ENCODE measurements around the gene PCNX2. TPM values are rescaled to one million over a fixed set of nuclear protein-coding genes. Genes with fewer than 3 reads are reported as not detected.

PCNX2 gene
- total RNA-seq, 1 donor = 56.8 TPM

DNA sequence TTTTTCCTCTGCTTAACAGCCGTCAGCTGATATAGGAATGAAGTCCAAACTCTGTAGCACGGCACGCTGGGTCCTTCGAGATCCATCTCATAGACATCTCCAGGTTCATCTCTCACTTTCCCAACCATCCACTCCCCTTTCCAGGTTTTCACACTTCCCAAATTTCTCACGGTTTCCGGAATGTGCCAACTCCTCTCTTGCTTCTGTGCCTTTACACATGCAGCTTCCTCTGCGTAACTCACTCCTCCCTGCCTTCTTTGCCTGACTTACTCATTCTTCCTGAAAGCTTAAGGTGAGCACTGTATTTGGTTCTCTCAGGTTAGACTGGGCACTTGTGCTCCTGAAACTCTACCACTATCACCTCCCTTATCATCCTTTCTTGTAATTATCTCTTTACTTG lies 168.4 kb downstream of the PCNX2 start:
- H3K79me2 ChIP-seq (ENCODE audit: insufficient read depth, low read length) = no peaks in the 10 kb centered on the region
- no peaks in the 10 kb centered on the region for H3K36me3 ChIP-seq (ENCODE audit: insufficient read depth, low read length)
- no peak overlapping the region for H3K4me2 ChIP-seq (ENCODE audit: insufficient read depth, low read length)
- H3K4me1 ChIP-seq (ENCODE audit: insufficient read depth, low read length) = no peaks in the 10 kb centered on the region
- no peaks in the 10 kb centered on the region for H3K9me3 ChIP-seq (ENCODE audit: low read depth, low read length)
- H3K27ac ChIP-seq (ENCODE audit: low read depth, low read length) = no peak overlapping the region
- H3K27me3 ChIP-seq (ENCODE audit: insufficient read depth, low read length) = no peaks in the 10 kb centered on the region
- H3K4me3 ChIP-seq (ENCODE audit: insufficient read depth, low read length) = no peak overlapping the region
- H4K20me1 ChIP-seq (ENCODE audit: insufficient read depth, low read length) = no peaks in the 10 kb centered on the region
- H2AFZ ChIP-seq (ENCODE audit: low read length) = no peak overlapping the region
- DNase-seq (ENCODE audit: insufficient read length, low spot score, missing footprints) = no peak
- TF ChIP-seq, protein P1, sequence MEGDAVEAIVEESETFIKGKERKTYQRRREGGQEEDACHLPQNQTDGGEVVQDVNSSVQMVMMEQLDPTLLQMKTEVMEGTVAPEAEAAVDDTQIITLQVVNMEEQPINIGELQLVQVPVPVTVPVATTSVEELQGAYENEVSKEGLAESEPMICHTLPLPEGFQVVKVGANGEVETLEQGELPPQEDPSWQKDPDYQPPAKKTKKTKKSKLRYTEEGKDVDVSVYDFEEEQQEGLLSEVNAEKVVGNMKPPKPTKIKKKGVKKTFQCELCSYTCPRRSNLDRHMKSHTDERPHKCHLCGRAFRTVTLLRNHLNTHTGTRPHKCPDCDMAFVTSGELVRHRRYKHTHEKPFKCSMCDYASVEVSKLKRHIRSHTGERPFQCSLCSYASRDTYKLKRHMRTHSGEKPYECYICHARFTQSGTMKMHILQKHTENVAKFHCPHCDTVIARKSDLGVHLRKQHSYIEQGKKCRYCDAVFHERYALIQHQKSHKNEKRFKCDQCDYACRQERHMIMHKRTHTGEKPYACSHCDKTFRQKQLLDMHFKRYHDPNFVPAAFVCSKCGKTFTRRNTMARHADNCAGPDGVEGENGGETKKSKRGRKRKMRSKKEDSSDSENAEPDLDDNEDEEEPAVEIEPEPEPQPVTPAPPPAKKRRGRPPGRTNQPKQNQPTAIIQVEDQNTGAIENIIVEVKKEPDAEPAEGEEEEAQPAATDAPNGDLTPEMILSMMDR (IDR thresholded peaks at IDR 0.05; ENCODE audit: extremely low read depth, low read depth, low read length) = no peak

DNA sequence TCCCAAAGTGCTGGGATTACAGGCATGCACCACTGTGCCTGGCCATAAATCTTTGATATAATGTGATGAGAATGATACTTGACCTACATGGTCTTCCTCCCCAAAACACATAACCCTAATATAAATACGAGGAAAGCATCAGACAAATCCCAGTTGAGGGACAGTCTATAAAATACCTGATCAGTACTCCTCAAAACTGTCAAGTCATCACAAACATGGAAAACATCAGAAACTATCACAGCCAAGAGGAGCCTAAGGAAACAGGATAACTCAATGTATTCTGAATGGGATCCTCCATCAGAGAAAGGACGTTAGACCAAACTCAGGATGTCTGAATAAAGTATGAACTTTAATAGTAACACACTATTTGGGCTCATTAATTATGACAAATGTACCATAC lies 172.7 kb downstream of the PCNX2 start:
- no peaks in the 10 kb centered on the region for H3K79me2 ChIP-seq (ENCODE audit: insufficient read depth, low read length)
- TF ChIP-seq, protein P1 (IDR thresholded peaks at IDR 0.05; ENCODE audit: extremely low read depth, low read depth, low read length) = no peak
- no peak for DNase-seq (ENCODE audit: insufficient read length, low spot score, missing footprints)
- H3K4me2 ChIP-seq (ENCODE audit: insufficient read depth, low read length) = no peak overlapping the region
- no peak overlapping the region for H2AFZ ChIP-seq (ENCODE audit: low read length)
- H3K27me3 ChIP-seq (ENCODE audit: insufficient read depth, low read length) = no peaks in the 10 kb centered on the region
- no peak overlapping the region for H3K27ac ChIP-seq (ENCODE audit: low read depth, low read length)
- no peaks in the 10 kb centered on the region for H3K9me3 ChIP-seq (ENCODE audit: low read depth, low read length)
- H3K4me3 ChIP-seq (ENCODE audit: insufficient read depth, low read length) = no peak overlapping the region
- H4K20me1 ChIP-seq (ENCODE audit: insufficient read depth, low read length) = no peaks in the 10 kb centered on the region
- H3K4me1 ChIP-seq (ENCODE audit: insufficient read depth, low read length) = no peaks in the 10 kb centered on the region
- H3K36me3 ChIP-seq (ENCODE audit: insufficient read depth, low read length) = no peaks in the 10 kb centered on the region

DNA sequence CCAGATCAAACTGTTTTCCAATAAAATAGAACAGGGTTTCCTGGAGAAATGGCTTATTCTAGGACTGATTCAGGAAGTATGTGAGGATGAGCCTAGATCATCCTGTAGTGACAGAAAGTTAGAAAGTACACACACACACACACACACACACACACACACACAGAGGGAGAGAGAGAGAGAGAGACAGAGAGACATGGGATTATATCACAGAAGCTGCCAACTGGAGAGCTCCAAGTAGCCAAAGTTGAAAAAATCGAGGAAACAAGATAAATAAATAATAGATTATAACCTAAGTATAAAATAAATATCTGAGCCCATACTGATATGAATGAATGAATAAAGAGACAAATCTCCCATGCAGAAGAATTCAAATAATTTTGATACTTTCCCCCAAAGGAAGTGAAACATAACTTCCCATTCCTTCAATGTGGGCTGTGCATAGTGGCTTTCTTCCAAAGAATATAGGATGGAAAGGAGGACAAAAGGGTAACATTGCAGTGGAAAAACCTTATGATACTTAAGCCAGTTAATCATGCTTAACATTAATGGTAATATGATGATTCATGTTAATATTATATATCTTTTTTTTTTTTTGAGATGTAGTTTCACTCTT lies 173.5 kb downstream of the PCNX2 start:
- Histone ChIP-seq H2AFZ (ENCODE audit: low read length) (no peak overlapping the region), H3K9me3 (ENCODE audit: low read depth, low read length) (no peaks in the 10 kb centered on the region), H3K4me3 (ENCODE audit: insufficient read depth, low read length) (no peak overlapping the region), H3K27ac (ENCODE audit: low read depth, low read length) (no peak overlapping the region), H4K20me1 (ENCODE audit: insufficient read depth, low read length) (no peaks in the 10 kb centered on the region), H3K4me1 (ENCODE audit: insufficient read depth, low read length) (no peaks in the 10 kb centered on the region), H3K4me2 (ENCODE audit: insufficient read depth, low read length) (no peak overlapping the region), H3K27me3 (ENCODE audit: insufficient read depth, low read length) (no peaks in the 10 kb centered on the region), H3K36me3 (ENCODE audit: insufficient read depth, low read length) (no peaks in the 10 kb centered on the region), H3K79me2 (ENCODE audit: insufficient read depth, low read length) (no peaks in the 10 kb centered on the region)
- no peak for DNase-seq (ENCODE audit: insufficient read length, low spot score, missing footprints)
- TF ChIP-seq, protein P1 (IDR thresholded peaks at IDR 0.05; ENCODE audit: extremely low read depth, low read depth, low read length) = no peak

DNA sequence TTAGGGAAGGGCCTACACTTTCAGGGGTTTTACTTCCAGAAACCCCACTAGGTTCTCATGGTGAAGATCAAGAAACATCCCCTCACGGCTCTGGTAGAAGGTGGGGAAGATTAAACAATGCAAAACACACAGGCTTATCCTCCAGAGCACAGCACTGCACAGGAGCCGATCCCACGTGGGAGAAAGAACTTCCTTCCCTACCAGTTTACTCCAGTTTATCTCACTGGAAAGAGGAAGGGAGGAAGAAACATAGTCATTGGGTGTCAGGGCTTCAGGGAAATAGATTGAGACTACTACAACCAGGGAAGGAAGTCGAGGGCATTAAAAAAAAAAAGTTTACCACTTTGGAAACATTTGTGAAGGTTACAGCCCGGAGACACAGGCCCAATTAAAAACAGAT lies 180.7 kb downstream of the PCNX2 start:
- no peaks in the 10 kb centered on the region for H3K9me3 ChIP-seq (ENCODE audit: low read depth, low read length)
- no peak overlapping the region for H3K27ac ChIP-seq (ENCODE audit: low read depth, low read length)
- H3K79me2 ChIP-seq (ENCODE audit: insufficient read depth, low read length) = no peaks in the 10 kb centered on the region
- peaks cover 30% of the 10 kb centered on the region for H3K4me1 ChIP-seq (ENCODE audit: insufficient read depth, low read length)
- DNase-seq (ENCODE audit: insufficient read length, low spot score, missing footprints) = no peak
- H3K36me3 ChIP-seq (ENCODE audit: insufficient read depth, low read length) = no peaks in the 10 kb centered on the region
- no peak overlapping the region for H3K4me3 ChIP-seq (ENCODE audit: insufficient read depth, low read length)
- no peak overlapping the region for H2AFZ ChIP-seq (ENCODE audit: low read length)
- no peaks in the 10 kb centered on the region for H3K27me3 ChIP-seq (ENCODE audit: insufficient read depth, low read length)
- H4K20me1 ChIP-seq (ENCODE audit: insufficient read depth, low read length) = no peaks in the 10 kb centered on the region
- no peak overlapping the region for H3K4me2 ChIP-seq (ENCODE audit: insufficient read depth, low read length)
- TF ChIP-seq, protein P1 (IDR thresholded peaks at IDR 0.05; ENCODE audit: extremely low read depth, low read depth, low read length) = no peak
